DOHH2 (cell line): ENCODE measurements around the gene CDK3.

Experiments used
- CTCF ChIP-seq: fragments of 200-600 bp; sonication (generic); IDR thresholded peaks from one replicate; pipeline ENCODE4 v1.5.1; 2014; ENCODE audit warnings: antibody characterized with exemption, mild to moderate bottlenecking, low read depth, low read length; ENCODE audit not compliant: poor library complexity, severe bottlenecking
- EZH2phosphoT487 ChIP-seq: fragments of 200-600 bp; sonication (generic); IDR thresholded peaks from 2 replicates; pipeline ENCODE4 v1.6.1; 2017; ENCODE audit warnings: borderline replicate concordance, mild to moderate bottlenecking, antibody characterized with exemption, low read length, moderate library complexity, mixed read lengths

- TF ChIP-seq CTCF (no peak), EZH2phosphoT487 (no peak)
Observed at GRCh38 chr17:76048025-76048605, 47.5 kb downstream of the CDK3 start.
